HepG2 (cell line): Measurements from ENCODE around the gene ELP4. TPM values are rescaled to one million over a fixed set of nuclear protein-coding genes. Genes with fewer than 3 reads are reported as not detected.

Source experiments
- ATAC-seq: fragments of 200-7000 bp; cut with Tn5 transposase; 3 replicates; pipeline ENCODE4 v1.9.1; 2020; ENCODE audit warnings: mild to moderate bottlenecking, moderate library complexity
- BruUV-seq: library from RNA; stranded (reverse); fragments of 400-500 nt; replicated peaks from 2 replicates; lab custom pipeline; 2021; lab: Mats Ljungman, UMichigan
- CTCF ChIA-PET: fragments of 300-600 bp; formaldehyde crosslinking; extraction: SDS; loops from one replicate; lab custom pipeline; 2021; ENCODE audit warnings: low total read pairs, inconsistent platforms, low intra/inter-chr PET ratio; lab: Yijun Ruan, JAX
- POLR2A ChIA-PET: fragments of 350-600 bp; sonication (Branson Sonifier 250); formaldehyde crosslinking; loops from one replicate; lab custom pipeline; 2020; ENCODE audit warnings: antibody characterized with exemption, inconsistent platforms; lab: Yijun Ruan, JAX
- DNase-seq: peaks from one replicate; pipeline ENCODE4 v3.0.0-alpha.2; 2015; ENCODE audit warnings: low spot score
- FAIRE-seq: peaks from 3 replicates; lab custom pipeline; 2011; peaks lifted over from hg19 to GRCh38; lab: Jason Lieb, UNC
- H2AFZ ChIP-seq: one replicate; pipeline ENCODE4 v1.6.1; 2011; ENCODE audit warnings: low read length, inconsistent platforms
- H3K27ac ChIP-seq: fragments of 300-600 bp; 3 replicates; pipeline ENCODE4 v1.8.0; 2011; ENCODE audit warnings: mixed run types, mild to moderate bottlenecking, mixed read lengths, low read length, inconsistent platforms; ENCODE audit not compliant: insufficient read depth; ENCODE audit errors: extremely low read length
- H3K27me3 ChIP-seq, 2 experiments: fragments of 200-600 bp in 1 of 2; 2 replicates in 1 of 2; 3 replicates in 1 of 2; pipeline versions ENCODE4 v1.6.0 to v1.8.0; 2011; ENCODE audit warnings: low read length in 2 of 2, mild to moderate bottlenecking in 2 of 2, moderate library complexity in 2 of 2, inconsistent platforms in 1 of 2; ENCODE audit not compliant: insufficient read depth in 2 of 2, control insufficient read depth in 1 of 2
- H3K36me3 ChIP-seq, 2 experiments: fragments of 200-600 bp in 1 of 2; replicated peaks in 1 of 2; 2 replicates in 1 of 2; 3 replicates in 1 of 2; pipeline versions ENCODE4 v1.5.1 to v1.8.0; 2011; ENCODE audit warnings: low read length in 2 of 2, inconsistent platforms in 1 of 2; ENCODE audit not compliant: insufficient read depth in 2 of 2, control insufficient read depth in 1 of 2
- H3K4me1 ChIP-seq: 2 replicates; pipeline ENCODE4 v1.5.1; 2012; ENCODE audit warnings: low read length, inconsistent platforms; ENCODE audit not compliant: insufficient read depth
- H3K4me2 ChIP-seq: 2 replicates; pipeline ENCODE4 v1.6.0; 2011; ENCODE audit warnings: low read depth, low read length, inconsistent platforms
- H3K4me3 ChIP-seq, 3 experiments: fragments of 200-600 bp in 1 of 3; sonication (generic), shearing (Covaris generic) in 1 of 3; replicated peaks in 1 of 3; 2 replicates each; pipeline ENCODE4 v1.5.1; 2011 to 2016; ENCODE audit warnings: low read length in 3 of 3, inconsistent platforms in 2 of 3, low read depth in 2 of 3, mild to moderate bottlenecking in 2 of 3, control low read depth in 1 of 3, mixed read lengths in 1 of 3; ENCODE audit not compliant: insufficient read depth in 1 of 3
- H3K79me2 ChIP-seq: one replicate; pipeline ENCODE4 v1.6.1; 2011; ENCODE audit warnings: low read length, inconsistent platforms; ENCODE audit not compliant: insufficient read depth
- H3K9ac ChIP-seq: 2 replicates; pipeline ENCODE4 v1.6.0; 2011; ENCODE audit warnings: mild to moderate bottlenecking, low read depth, low read length, inconsistent platforms; ENCODE audit not compliant: insufficient read depth
- H3K9me3 ChIP-seq: 2 replicates; pipeline ENCODE4 v1.5.1; 2012; ENCODE audit warnings: mild to moderate bottlenecking, low read length
- H4K20me1 ChIP-seq: 2 replicates; pipeline ENCODE4 v1.6.0; 2011; ENCODE audit warnings: inconsistent platforms, mild to moderate bottlenecking, low read length, moderate library complexity; ENCODE audit not compliant: insufficient read depth
- CBX5 ChIP-seq: sonication (generic); formaldehyde crosslinking; IDR thresholded peaks from 2 replicates; pipeline ENCODE4 v1.4.0; 2020; ENCODE audit warnings: missing genetic modification reagents, borderline replicate concordance
- HNRNPH1 ChIP-seq: fragments of 200-400 bp; formaldehyde crosslinking; optimal IDR thresholded peaks from 2 replicates; pipeline ENCODE3; 2017; ENCODE audit warnings: mild to moderate bottlenecking, low read depth, low read length
- HNRNPK ChIP-seq: fragments of 200-400 bp; formaldehyde crosslinking; IDR thresholded peaks from 2 replicates; pipeline ENCODE4 v1.6.1; 2018; ENCODE audit warnings: low read length, low read depth, moderate library complexity, mild to moderate bottlenecking; ENCODE audit not compliant: poor library complexity, severe bottlenecking
- PHF21A ChIP-seq: sonication (generic); formaldehyde crosslinking; IDR thresholded peaks from 2 replicates; pipeline ENCODE4 v1.5.0; 2020; ENCODE audit warnings: mild to moderate bottlenecking, missing genetic modification reagents
- POGZ ChIP-seq: sonication (generic); formaldehyde crosslinking; IDR thresholded peaks from 2 replicates; pipeline ENCODE4 v1.4.0; 2020; ENCODE audit warnings: mild to moderate bottlenecking, missing genetic modification reagents
- RFX1 ChIP-seq: fragments of 450-650 bp; IDR thresholded peaks from 2 replicates; pipeline ENCODE4 v1.6.1; 2017
- SRSF4 ChIP-seq: fragments of 200-400 bp; formaldehyde crosslinking; IDR thresholded peaks from one replicate; pipeline ENCODE4 v1.6.1; 2018; ENCODE audit warnings: mild to moderate bottlenecking, low read depth, low read length, moderate library complexity; ENCODE audit not compliant: poor library complexity, severe bottlenecking
- TAF15 ChIP-seq: fragments of 200-400 bp; formaldehyde crosslinking; IDR thresholded peaks from one replicate; pipeline ENCODE4 v1.6.1; 2018; ENCODE audit warnings: mild to moderate bottlenecking, low read depth, low read length; ENCODE audit not compliant: poor library complexity, severe bottlenecking
- XBP1 ChIP-seq: sonication (generic); formaldehyde crosslinking; IDR thresholded peaks from 2 replicates; pipeline ENCODE4 v1.5.0; 2020; ENCODE audit warnings: missing genetic modification reagents
- ZNF552 ChIP-seq: sonication (generic); formaldehyde crosslinking; IDR thresholded peaks from 2 replicates; pipeline ENCODE4 v1.9.0; 2022; ENCODE audit warnings: missing genetic modification reagents, mild to moderate bottlenecking, borderline replicate concordance
- ZNF781 ChIP-seq: sonication (generic); formaldehyde crosslinking; IDR thresholded peaks from 2 replicates; pipeline ENCODE4 v1.5.1; 2020; ENCODE audit warnings: borderline replicate concordance, mild to moderate bottlenecking, missing genetic modification reagents; ENCODE audit errors: not compliant biosample characterization
- ZNF792 ChIP-seq: IDR thresholded peaks from 2 replicates; pipeline ENCODE4 v1.6.1; 2016
- WGBS: methylation state at CpG from one replicate; pipeline ENCODE4 v1.1.6; 2017; ENCODE audit warnings: low lambda C conversion rate; 5-methylcytosine and 5-hydroxymethylcytosine counted together
- in situ Hi-C: cut with HindIII; loops from 2 replicates; pipeline ENCODE4 v1.10.0; 2017; ENCODE audit warnings: low pct_unique_long_range_greater_than_20kb; ENCODE audit not compliant: extremely low pct_ligation_motif_present
- intact Hi-C: fragments of 100-400 bp; cut with micrococcal nuclease; formaldehyde crosslinking; loops from one replicate; pipeline ENCODE4 v1.10.0; 2022; ENCODE audit not compliant: unreplicated experiment
- polyA plus RNA-seq, 8 experiments: library from polyadenylated mRNA; depleted of rRNA in 3 of 8; stranded (reverse) in 7 of 8; unstranded in 1 of 8; fragments of >200 nt; fragmentation: Illumina TruSeq in 4 of 8; extraction: Trizol in 4 of 8; gene quantifications; 2 replicates each; pipeline versions ENCODE4 v1.2.1 to v1.2.3, GENCODE V29; 2011 to 2016; ENCODE audit warnings: low read depth in 4 of 8, missing spikeins in 1 of 8, mixed read lengths in 1 of 8; ENCODE audit not compliant: insufficient read depth in 1 of 8
- total RNA-seq, 5 experiments: library from RNA; depleted of rRNA; stranded (reverse); fragments of >200 nt; fragmentation: Illumina TruSeq; extraction: Trizol; gene quantifications; 2 replicates each; pipeline ENCODE4 v1.2.3, GENCODE V29; 2016; ENCODE audit warnings: low read depth in 1 of 5
- TF ChIP-seq, protein P1 (sequence below): sonication (generic); formaldehyde crosslinking; IDR thresholded peaks from 2 replicates; pipeline ENCODE4 v1.4.0; 2020; ENCODE audit warnings: low read depth, mild to moderate bottlenecking, missing genetic modification reagents

The ELP4 gene
- total and polyA plus RNA-seq, 2 of the 13 experiments (the other 11 are each of a cell fraction or from before 2014, with no cell fraction given), result 12.8 to 19.1 TPM

DNA sequence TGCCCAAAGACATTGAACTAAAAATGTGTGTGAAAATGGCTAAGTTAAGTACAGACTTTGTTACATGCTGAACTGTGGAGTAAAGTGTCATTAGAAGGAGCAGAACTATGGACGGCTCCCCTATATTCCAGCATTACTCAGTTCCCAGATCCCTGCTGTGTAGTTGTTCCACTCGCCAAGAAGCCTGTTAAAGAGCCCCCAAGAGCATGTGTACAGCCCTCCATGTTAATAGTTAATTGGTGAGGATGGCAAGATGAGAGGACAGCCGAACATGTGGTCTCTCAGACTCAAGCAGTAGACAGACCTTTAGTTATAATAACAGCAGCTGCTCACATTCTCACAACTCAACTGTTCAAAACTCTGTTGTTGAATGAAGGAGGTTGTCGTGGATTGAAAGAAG lies 127.4 kb downstream of the ELP4 start:
- Histone ChIP-seq H3K27ac (no peak overlapping the region), H3K36me3 (no peaks in the 10 kb centered on the region), H3K4me2 (no peak overlapping the region), H3K79me2 (no peaks in the 10 kb centered on the region), H4K20me1 (no peaks in the 10 kb centered on the region), H3K9ac (no peak overlapping the region), H3K4me1 (no peaks in the 10 kb centered on the region), H3K9me3 (no peaks in the 10 kb centered on the region), H3K4me3 (no peak overlapping the region), H2AFZ (no peak overlapping the region), H3K27me3 (no peaks in the 10 kb centered on the region)
- CTCF ChIA-PET, result no interaction called here
- 95% methylated on average over 4 of the region's 4 CpGs for WGBS
- intact Hi-C loops, result no loop called here
- DNase-seq (no peak), ATAC-seq (no peak), FAIRE-seq (no peak)
- POLR2A ChIA-PET, result no interaction called here
- BruUV-seq, result no TSS peak
- TF ChIP-seq RFX1 (no peak), HNRNPK (no peak), XBP1 (no peak)
- in situ Hi-C loops, result loop anchor here (10.0 kb wide), 1 partner anchor 318 kb away; no protein-coding TSS in a partner anchor

DNA sequence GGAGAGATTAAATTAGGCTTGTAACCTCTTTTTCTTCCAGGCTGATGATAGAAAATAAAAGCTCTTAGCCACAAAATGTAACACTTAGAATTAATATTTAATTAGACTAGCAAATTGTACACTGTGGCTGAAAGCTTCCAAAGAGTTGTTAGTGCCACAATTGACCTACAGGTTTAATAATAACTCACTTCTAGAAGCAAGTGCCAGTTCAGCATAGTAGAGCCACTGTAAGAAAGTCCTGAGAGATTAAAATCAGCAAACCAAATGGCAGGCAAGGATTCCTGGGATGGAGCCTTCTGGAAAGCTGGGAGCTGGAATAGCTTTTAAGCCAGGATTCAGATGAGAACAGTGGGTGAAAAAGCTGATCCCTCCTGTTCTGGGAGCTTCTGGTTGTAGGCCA lies 131.0 kb downstream of the ELP4 start:
- no peak for ATAC-seq

More for the DNA sequence above, 131.0 kb downstream of the ELP4 start:
- Histone ChIP-seq H4K20me1 (no peaks in the 10 kb centered on the region), H3K27me3 (no peaks in the 10 kb centered on the region), H3K9me3 (no peaks in the 10 kb centered on the region), H3K4me3 (no peak overlapping the region), H3K79me2 (no peaks in the 10 kb centered on the region), H3K4me2 (no peak overlapping the region), H3K27ac (no peak overlapping the region), H3K36me3 (no peaks in the 10 kb centered on the region), H3K9ac (no peak overlapping the region), H3K4me1 (no peaks in the 10 kb centered on the region), H2AFZ (no peak overlapping the region)
- TF ChIP-seq PHF21A (no peak), ZNF781 (CRISPR knock-in tag) (no peak), SRSF4 (no peak), ZNF792 (no peak), HNRNPH1 (no peak), CBX5 (CRISPR knock-in tag) (no peak), ZNF552 (no peak), TAF15 (no peak), POGZ (CRISPR knock-in tag) (no peak)
- TF ChIP-seq, protein P1, sequence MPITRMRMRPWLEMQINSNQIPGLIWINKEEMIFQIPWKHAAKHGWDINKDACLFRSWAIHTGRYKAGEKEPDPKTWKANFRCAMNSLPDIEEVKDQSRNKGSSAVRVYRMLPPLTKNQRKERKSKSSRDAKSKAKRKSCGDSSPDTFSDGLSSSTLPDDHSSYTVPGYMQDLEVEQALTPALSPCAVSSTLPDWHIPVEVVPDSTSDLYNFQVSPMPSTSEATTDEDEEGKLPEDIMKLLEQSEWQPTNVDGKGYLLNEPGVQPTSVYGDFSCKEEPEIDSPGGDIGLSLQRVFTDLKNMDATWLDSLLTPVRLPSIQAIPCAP (CRISPR knock-in tag), result no peak
- POLR2A ChIA-PET, result no interaction called here
- CTCF ChIA-PET, result interaction anchor here (1.6 kb wide), 1 partner anchor 230 kb away, joined by 9 read pairs; no protein-coding TSS in a partner anchor
- no TSS peak for BruUV-seq
- in situ Hi-C loops, result loop anchor here (10.0 kb wide), 1 partner anchor 234 kb away; no protein-coding TSS in a partner anchor
- DNase-seq, result no peak
- no peak for FAIRE-seq
- intact Hi-C loops, result loop anchor here (1.0 to 5.0 kb wide), 7 partner anchors 153 to 534 kb away; no protein-coding TSS in a partner anchor
